ENCODE measurements around the gene KIF20B.

DNA sequence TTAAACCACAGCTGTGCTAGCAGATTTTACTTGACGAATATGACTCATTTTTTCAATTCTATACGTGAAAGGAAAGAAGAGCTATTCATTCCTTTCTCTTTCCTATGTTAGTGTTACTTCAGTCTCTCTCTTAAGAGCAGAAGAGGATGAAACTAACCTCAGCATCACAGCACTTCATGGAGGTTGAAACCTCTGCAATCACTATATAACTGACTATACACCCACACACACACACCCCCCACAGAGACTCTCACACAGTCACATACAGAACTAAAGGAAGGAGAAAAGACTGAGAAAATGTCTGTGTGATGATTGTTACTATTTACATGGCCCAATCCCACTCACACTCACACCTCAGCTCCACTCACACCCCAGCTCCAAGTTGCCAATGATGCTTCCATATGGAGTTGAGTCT is 104.2 kb downstream of the KIF20B start:
- TF ChIP-seq CTCF (CRISPR knock-in tag; IDR thresholded peaks at IDR 0.05), result no peak
- no peak for TF ChIP-seq ZNF274 (CRISPR knock-in tag; IDR thresholded peaks at IDR 0.05)
- TF ChIP-seq GABPA (IDR thresholded peaks at IDR 0.05; ENCODE audit: low read depth, low read length), result no peak
- TF ChIP-seq GABPA (CRISPR knock-in tag; IDR thresholded peaks at IDR 0.05; ENCODE audit: low read depth), result no peak
- TF ChIP-seq TP53 (CRISPR knock-in tag; conservative IDR thresholded peaks at IDR 0.05), result no peak
- no peak for TF ChIP-seq ZNF230 (CRISPR knock-in tag; IDR thresholded peaks at IDR 0.05)
- no peak for TF ChIP-seq ZNF260 (CRISPR knock-in tag; IDR thresholded peaks at IDR 0.05; ENCODE audit: borderline replicate concordance, low read depth)
- no peak for TF ChIP-seq MYNN (CRISPR knock-in tag; IDR thresholded peaks at IDR 0.05; ENCODE audit: low read depth)
- TF ChIP-seq, protein P1, sequence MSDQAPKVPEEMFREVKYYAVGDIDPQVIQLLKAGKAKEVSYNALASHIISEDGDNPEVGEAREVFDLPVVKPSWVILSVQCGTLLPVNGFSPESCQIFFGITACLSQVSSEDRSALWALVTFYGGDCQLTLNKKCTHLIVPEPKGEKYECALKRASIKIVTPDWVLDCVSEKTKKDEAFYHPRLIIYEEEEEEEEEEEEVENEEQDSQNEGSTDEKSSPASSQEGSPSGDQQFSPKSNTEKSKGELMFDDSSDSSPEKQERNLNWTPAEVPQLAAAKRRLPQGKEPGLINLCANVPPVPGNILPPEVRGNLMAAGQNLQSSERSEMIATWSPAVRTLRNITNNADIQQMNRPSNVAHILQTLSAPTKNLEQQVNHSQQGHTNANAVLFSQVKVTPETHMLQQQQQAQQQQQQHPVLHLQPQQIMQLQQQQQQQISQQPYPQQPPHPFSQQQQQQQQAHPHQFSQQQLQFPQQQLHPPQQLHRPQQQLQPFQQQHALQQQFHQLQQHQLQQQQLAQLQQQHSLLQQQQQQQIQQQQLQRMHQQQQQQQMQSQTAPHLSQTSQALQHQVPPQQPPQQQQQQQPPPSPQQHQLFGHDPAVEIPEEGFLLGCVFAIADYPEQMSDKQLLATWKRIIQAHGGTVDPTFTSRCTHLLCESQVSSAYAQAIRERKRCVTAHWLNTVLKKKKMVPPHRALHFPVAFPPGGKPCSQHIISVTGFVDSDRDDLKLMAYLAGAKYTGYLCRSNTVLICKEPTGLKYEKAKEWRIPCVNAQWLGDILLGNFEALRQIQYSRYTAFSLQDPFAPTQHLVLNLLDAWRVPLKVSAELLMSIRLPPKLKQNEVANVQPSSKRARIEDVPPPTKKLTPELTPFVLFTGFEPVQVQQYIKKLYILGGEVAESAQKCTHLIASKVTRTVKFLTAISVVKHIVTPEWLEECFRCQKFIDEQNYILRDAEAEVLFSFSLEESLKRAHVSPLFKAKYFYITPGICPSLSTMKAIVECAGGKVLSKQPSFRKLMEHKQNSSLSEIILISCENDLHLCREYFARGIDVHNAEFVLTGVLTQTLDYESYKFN (CRISPR knock-in tag; conservative IDR thresholded peaks at IDR 0.05), result no peak
- no peak for TF ChIP-seq SRF (IDR thresholded peaks at IDR 0.05; ENCODE audit: low read depth, low read length)
